Activated CD4-positive, alpha-beta T cell treated with anti-CD3 and anti-CD28 coated beads, Interleukin-2, amount 50 U/mL, for 24 hours (primary cell): Measurements from ENCODE around the gene HOXA5.
A peak's percentile ranks its signal among the peaks of the same experiment; 100 is the strongest.

Experiments used
- DNase-seq, 2 donors: peaks; one replicate each; pipeline ENCODE4 v3.0.0-alpha.2; 2020; ENCODE audit warnings: low read depth in 1 of 2, low spot score in 1 of 2

The HOXA5 gene

DNA sequence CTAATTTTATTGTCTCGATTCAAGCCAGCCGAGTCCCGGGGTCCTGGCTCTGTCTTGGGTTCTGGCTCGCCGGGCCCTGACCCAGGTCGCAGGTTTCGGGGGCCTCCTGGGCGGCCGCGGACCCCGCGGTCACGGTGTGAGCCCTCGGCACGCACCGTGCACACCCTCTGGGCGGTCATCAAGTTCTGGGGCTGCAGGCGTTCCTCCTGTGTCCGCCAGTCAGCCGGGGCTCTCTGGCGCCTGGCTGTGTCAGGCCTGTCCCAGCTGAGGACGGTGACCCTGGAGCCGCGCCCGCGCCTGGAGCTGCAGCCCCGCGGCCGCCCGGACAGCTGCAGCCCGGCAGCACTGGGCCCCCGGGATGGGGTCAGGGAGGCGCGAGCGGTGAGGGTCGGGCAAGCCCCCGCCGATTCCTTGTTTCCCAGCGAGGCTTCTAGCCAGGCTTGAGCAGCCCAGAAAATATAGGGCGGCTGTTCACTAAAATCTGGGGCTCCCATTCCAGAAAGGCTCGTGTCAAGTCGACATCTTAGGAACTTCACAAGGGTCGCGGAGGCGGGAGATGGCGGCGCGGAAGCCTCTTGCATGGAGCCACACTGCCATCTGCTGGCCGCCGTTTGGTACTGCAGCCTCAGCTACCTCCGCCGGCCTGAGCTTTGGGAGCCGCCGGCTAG, 17.2 kb upstream of the HOXA5 start:
- DNase-seq: peak; percentile 81 to 84

DNA sequence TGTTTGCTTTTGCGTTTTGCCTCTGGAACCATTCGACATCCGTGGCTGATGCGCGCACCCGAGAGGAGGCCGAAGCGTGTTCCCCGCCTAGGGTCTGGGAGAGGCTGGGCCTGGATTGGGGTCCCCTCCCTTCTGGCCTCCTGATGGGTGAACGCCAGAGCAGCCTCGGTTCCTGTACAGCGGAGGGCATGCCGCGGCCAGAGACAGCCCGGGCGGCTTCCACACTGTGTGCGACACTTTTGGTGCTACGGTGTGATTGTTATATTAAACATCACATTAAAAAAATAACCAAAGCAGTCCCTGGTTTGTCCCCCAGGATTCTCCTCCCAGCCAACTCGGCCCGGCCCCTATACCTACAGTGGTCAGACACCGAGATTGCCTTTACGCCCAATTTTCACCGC, 16.7 kb upstream of the HOXA5 start:
- DNase-seq: no peak

DNA sequence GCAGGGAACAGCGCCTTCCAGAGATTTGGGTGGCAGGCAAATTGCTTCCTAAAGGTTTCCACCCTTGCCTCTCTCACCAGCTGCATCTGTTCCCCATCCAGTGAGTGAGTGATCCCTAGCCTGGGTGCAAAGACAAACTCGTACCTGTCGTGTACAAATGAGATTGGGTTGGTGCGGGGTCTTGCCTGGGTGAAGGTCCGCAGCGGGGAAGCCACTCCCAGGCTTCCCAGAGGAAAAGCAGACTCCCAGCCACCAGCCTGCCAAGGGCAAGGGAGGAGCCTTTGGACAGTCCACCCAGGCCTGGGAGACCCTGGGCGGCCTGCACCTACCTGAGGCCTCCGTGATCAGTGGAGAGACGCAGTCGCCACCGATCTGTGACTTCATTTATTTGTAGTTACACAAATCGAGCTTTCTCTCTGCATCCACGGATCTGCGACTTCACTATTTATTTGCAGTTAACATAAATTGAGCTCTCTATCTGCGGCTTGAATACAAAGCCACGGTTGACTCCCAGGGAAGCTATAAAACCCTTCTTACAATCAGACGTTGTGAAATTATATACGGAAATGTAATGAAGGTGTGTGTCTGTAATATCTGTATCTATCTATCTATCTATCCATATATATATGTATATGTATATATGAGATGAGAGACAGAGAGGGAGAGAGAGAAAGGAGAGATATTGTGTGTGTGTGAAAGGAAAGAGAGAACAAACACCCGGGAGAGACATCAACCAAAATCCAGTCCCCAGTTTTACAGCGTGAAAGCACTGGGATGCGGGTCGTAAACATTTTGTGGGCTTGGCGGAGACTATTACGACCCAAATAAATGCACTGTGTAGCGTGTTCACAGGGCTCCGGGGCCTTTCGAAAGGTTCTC, 16.0 kb upstream of the HOXA5 start:
- no peak for DNase-seq

DNA sequence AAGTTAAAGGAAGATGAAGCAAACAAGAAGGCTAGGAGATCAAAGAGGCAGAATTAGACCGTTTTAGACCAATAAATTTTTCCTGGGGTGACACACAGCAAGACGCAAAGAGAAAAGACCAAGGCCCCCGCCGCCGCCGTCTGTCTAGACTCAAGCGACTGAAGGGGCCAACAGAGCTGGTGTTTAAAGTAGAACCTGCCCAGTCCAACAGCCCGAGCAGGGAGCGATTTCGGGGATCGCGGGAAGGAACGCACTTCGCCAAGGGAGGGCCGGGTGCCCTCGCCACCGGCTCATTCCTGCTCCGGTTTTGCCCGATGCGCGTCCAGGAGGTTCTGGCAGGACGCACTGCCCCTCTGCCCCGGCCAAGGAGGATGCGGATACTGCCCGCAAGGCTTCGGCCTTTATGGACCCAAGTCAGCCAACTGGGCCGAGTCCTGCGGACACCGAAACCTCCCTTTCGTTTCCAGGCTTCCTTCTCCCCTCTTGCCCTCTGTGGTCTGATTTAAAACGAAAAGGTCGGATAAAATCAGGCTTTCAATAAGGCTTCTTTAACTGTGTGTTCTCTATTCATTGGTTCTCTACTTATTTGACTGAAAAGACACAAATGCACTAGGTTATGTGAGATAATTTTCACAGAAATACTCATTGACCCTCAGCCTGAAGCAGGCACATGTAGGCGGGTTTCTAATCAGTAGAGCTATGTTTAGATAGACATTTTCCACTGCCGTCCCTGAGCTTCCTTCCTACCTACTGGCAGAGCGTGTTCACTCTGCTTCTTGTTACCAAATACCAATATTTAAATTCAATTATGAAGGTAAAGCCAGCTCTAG, 15.2 kb upstream of the HOXA5 start:
- no peak for DNase-seq

DNA sequence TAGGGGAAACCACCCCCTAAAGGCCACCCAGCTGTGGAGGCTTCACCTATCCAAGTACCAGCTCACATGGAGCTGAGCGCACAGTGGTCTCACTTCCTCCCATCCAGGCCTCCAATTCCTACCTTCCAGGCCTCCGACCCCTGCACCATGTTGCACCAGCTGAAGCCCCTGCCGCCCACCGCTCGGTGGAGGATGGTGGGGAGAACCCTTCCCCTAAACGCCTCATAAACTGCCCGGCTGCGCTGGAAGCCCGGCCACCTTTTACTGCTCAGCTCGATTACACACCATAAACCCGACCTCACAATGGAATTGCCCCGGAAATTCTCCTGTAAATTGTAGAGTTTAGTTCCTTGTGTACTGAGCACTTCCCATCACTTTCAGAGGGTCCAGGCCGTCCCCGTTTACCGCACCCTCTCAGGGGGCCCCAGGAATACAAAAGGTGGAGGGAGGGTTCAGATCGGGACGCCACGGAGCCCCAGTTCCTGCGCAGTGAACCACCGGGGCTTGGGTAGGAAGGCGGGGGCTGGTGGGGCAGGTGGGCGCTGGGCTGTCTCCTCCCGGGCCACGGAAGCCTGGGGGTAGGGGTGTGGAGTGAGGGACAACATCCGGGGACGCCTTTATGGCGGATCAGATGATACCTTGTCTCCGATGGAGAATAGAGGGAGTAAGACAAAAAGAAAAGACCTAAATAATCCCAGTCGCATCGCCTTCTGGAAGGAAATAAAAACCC, 14.4 kb upstream of the HOXA5 start:
- no peak for DNase-seq

DNA sequence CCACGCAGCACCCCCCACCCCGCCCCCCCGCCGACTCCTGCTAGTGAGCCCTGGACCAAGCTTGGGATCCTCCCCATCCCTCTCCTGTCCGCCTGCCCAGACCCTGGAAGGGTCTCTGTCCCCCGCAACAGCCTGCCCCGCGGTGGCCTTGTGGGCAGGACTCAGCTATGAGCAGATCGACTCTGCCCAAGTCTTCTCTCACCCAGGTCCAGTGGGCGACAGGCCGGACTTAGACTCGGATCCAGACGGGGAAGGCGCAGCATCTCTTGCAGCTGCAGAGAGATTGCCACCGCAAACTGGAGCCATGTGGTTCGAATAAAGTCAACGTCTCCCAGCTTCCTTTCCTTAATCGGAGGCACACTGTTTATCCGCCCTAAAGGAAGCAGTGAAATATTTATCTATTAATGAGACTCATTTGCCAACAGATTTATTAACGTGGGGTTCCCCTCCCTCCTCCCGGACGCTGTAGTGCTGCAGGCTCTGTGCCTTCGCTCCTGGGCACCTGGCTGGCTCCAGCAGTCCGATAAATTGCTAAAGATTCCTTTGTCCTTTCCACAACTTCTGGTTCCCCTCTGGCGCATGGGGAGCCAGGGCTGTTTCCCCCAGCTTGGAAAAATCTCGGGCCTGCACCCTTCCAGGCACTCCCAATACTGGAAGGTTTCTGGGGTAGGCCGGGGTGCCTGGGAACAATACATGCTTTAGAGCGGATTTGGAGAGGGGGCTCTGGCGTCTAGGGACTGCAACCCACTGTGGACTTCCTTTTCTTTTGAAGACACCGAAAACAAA, 13.6 kb upstream of the HOXA5 start:
- DNase-seq: no peak

DNA sequence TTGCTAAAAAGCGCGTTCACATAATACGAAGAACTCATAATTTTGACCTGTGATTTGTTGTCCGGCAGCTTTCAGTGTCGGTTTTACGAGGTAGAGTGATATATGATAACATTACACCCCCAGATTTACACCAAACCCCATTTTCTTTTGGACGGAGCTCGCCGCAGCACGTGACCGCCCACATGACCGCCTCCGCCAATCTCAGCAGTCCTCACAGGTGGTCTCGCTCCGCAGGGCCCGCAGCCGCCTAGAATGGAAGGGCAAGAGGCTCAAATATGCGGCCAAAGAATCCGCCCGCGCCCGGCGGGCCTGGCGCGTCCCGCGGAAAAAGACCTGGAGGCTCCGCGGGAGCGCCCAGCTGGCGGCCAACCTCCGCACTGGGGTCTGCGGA, 13.0 kb upstream of the HOXA5 start, which contains the start of gene HOXA7:
TSS of gene HOXA7 (minus strand) at position 168 of the 391 bp plus-strand sequence. CDS start at position 38, 130 bp downstream.
- no peak for DNase-seq

DNA sequence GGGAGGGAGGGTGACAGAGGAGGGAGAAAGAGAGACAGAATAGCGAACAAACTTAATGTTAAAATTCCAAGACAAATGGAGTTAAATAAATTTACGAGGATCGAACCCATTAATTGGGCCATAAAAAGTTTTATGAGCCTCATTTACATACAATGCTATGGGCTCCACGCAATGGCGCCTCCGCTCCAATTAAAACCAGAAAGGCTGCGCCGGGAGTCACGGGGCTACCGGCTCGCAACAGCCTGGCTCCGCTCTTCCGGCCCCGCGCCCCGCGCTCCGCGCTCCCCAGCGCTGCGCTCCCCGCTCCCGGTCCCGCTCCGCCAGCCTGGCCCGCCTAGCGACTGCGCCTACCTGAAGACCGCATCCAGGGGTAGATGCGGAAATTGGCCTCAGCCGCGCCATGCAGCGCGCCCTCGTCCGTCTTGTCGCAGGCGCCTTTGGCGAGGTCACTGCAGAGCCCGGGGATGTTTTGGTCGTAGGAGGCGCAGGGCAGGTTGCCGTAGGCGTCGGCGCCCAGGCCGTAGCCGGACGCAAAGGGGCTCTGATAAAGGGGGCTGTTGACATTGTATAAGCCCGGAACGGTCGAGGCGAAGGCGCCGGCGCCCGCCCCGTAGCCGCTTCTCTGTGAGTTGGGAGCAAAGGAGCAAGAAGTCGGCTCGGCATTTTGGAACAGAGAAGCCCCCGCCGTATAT, 12.5 kb upstream of the HOXA5 start:
- no peak for DNase-seq

DNA sequence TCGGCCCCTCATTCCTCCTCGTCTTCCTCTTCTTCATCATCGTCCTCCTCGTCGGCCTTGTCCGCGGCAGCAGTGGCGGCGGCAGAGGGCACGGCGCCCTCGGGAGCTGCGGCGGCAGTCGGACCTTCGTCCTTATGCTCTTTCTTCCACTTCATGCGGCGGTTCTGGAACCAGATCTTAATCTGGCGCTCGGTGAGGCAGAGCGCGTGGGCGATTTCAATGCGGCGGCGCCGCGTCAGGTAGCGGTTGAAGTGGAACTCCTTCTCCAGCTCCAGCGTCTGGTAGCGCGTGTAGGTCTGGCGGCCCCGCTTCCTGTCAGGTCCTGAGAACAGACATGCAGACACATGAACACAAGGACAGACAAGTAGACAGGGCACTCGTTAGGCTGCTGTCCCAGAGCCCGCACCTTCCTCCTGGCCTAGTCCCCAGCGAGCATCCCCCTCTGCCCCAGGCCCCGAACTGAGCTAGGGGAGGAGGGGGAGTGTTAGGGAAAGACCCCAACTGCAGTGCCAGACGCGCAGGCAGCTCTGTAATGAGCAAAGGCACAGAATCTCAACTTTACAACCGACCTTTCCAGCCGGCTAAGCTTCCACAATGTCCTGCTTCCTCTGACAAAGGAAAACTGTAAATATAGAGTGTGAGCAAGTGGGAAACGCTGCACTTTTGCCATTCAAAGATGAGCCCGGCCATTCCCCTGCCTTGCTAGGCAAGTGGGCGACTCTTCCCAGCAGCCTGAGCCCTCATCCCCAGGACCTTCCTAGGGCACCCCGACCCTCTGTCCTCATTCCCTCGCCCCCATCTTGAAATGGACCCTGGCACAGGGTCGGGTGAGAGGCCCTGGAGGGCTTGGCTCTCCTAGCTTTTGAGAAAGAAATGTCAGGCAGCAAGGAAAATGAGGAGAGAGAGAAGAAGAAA, 11.7 kb upstream of the HOXA5 start:
- no peak for DNase-seq

DNA sequence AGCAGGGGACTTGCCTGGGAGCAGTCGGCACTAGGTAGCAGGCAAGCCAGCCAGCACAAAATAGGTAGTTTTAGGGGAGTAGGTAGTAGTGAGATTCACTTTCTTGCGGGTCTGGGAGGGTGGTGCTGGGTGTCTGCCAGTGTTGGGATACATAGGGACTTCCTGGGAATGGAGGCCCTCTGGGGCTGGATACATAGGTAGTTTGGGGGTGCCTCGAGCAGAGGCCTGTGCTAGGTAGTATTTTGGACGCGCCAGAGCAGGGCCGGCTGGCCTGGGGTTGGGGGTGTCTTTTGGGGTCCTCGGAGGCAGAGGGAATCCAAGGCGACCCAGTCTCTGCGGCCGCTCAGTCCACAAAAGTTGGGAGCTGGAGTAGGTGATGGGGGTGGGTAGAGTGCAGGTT, 10.9 kb upstream of the HOXA5 start:
- DNase-seq: no peak

DNA sequence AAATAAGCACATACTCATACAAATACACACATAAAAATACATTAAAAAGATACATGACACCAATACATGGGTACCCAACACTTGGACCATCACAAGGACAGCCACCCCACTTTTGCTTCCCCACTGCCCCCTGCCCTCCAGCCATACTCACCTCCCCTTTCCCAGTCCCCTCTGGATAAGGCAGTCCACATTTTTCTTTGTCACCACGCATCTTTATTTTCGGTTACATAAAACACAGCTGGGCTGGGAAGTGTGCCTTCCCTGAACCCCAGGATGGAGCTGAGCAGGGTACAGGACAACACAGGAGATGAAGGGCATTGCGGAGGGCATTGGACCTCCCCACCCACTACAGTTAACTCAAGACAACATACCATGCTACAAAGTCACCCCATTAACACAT, 10.0 kb upstream of the HOXA5 start:
- no peak for DNase-seq

DNA sequence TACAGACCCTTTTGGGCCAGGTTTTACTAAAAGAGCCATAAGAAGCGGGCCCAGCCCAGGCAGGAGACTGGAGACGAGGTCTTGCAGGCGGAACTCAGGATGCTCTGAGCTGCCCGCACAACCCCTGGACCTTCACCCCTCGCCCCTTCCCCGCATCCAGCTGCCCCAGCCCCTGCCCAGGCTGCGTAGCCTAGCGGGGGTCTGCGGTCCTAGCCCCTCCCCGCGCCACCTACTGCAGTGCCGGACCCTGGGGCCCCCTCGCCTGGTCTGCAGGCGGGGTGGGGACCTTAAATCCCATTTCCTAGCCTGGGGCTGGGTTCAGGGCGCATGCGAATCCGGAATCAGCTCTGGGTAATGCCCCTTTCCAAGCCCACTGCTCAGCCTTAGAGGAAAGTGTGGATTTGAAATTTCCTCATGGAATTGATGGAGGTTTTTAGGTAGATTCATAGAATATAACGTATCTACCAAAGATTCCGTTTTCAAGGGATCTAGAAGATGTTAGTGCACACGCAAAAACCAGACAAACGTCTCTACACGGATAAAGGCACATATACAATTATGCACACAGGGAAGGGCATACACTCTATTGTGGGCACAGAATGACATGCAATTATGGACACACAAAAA, 9.4 kb upstream of the HOXA5 start:
- no peak for DNase-seq

DNA sequence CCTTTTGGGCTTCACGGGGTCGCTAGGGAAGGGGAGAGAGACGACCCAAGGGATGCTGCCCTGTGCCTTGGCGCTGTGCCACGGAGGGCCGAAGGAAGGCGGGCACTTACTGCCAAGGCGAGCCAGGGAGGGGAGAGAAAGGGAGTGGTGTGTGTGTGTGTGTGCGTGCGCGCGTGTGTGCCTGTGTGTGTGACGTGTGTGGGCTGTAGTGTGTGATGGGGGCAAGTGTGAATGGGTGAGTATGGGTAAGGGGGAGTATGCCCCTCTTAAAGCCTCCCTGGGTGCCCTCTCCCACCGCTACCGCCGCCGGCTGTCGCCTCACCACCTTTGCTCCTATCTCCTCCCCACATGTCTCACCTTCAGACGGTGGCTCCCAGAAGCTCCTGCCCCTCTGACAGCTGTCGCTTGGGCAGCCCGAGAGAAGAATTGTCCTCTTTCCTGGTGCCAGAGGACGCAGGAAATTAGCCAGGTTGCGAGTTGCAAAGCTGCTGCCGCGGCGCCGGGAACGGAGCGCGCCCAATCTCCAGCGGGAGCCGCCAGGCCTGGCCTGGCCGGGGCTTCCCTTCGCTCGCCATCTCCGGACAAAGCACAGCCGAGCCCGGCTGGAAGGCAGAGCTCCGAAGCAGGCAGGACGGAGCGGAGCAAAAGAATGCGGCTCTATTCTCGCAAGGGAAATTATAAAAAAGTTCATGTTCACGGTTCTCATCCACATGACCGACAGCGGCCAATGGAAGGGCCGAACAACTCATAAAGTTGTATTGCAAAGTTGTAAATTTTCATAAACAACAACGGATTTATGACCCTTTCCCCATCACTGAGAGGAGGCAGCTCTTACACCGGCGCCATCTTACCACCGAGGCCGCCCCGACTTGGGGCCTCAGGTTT, 8.7 kb upstream of the HOXA5 start, which contains the start of gene HOXA3:
TSS of gene HOXA3 (minus strand) at position 653 of the 885 bp plus-strand sequence. CDS start 41,943 bp downstream, outside the sequence.
- DNase-seq: no peak

DNA sequence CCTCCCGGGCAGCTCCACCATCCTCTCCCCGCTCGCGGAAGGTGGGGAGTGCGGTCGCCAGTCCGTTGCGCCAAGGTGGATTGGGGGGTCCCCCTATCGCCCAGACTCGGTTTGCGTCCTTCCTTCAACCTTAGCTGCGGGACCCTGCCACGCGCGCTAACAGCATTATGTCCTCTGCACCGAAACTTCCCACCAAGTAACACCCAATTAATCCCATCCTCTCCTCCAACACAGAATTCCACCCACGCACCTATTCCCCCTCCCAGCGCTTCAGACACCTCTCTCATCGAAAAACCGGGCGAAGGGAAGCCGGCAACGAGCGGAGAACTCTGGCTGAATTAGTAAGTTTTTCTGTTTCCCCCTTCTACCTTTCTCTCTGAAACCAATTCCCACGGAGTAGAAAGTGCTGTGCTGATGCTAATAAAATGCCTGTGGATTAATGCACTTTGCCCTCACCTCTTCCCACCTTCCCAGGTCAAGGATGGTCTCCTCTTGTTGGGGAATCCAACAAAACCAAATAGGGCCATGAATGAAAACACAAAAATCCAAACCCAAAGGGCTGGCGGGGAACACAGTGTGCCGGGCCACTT, 8.0 kb upstream of the HOXA5 start:
- no peak for DNase-seq

DNA sequence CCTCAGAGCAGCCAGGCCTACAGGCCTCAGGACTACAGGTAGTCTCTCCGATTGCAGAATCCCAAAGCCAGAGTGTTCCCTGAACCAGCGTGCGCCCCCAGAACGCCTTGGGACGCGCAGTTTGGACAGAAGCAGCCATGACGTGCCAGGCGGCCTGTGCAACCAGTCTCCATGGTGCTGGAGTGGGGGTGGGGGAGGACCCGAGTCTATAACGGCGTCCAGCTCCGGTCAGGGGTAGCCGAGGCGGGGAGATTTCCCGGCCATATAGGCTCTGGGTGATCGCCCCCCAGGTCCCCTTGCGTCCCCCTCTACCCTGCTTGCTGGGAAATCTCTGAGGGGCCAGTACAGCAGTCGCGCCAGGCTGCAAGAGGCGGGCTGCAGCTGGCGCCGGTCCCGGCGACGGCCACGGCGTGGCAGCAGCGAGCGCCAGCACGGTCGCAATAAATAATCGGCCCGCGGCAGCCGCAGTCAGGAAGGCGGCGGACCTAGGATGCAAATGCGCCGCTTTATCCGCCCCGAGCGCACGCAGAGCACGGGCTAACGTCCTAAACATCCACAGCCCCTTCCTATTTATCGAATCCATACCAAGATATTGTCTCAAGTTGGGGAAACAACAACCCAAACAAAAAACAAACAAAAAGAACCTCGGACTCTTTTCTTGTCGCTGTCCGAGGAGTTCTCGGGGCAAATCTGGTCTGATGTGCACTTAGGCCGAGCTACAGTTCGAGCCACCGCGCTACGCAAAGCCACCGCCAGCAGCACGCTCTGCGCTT, 7.3 kb upstream of the HOXA5 start:
- peak in 1 of 2 donors; percentile 37 for DNase-seq
